ENCODE data around the gene CASP12.

The CASP12 gene

DNA sequence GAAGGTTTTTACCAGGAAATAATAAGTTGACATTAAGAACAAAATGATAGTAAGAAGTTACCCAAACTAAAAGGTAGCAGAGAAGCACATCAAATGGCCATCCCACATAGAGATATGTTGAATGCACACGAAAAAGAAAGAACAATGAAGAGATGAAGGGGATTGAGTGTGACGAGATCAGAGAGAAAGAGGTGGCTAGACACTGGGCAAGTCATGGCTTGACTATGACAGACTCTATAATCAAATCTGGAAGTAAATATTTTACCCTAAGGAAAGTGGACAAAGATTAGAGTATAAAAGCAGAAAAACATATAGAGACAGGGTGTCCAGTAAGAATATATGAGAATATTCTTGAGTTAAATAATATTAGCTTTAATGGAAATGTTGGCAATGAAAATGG lies 31.4 kb downstream of the CASP12 start:
- FAIRE-seq (no peak), DNase-seq (ENCODE audit: insufficient read length, low spot score) (no peak)
- TF ChIP-seq POU2F2 (IDR thresholded peaks at IDR 0.05; ENCODE audit: low read depth, low read length) = no peak

DNA sequence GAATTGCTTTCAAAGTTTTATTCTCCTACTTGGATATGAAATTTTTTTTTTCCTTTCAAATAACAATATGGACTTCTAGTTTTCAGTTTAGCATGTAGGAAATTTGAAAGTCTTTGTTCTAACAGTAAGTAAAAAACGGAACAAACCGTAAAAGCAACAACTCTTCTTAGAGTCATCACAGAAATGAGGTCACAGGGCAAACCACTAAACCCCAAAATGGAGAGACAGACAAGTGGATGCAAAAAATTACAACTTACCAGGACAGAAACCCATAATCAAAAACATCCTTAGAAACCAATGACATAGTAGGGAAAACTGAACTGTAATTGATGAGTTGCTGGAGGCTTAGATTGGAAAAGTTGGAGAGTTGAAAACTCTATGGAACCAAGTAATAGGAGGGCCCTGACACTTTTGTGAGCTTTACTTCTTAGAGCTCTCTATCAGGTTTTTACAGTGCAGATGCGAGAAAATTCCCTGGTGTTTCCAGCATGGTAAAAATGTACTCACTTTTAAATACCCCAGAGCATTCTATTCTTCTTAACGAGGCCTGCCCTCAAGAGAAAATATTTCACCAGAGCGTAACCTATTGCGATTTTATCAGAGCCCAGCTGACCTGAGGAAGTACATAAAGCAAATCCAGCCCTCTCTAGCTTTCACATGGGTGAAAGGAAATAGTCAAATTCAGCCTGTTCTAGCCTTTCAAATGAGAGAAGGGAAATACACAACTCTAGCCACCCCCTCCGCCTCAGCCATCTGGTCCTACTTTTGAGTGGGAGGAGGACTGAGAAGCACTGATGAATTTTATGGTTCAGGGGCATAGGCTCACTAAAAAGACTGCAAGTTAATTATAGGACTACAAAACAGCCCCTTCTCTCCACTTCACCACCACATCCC lies 39.1 kb downstream of the CASP12 start:
- DNase-seq (ENCODE audit: insufficient read length, low spot score) (peak; percentile 1), FAIRE-seq (peak; percentile 83)
- TF ChIP-seq PAX5 (IDR thresholded peaks at IDR 0.05; ENCODE audit: insufficient read depth, low read length, severe bottlenecking) = no peak
- no peak for TF ChIP-seq TAF1 (IDR thresholded peaks at IDR 0.05; ENCODE audit: low read depth, low read length)
- no peak for TF ChIP-seq POU2F2 (IDR thresholded peaks at IDR 0.05; ENCODE audit: low read depth, low read length)
- no peak for TF ChIP-seq POLR2A (IDR thresholded peaks at IDR 0.05; ENCODE audit: low read depth, low read length)
- TF ChIP-seq SPI1 (IDR thresholded peaks at IDR 0.05; ENCODE audit: low read depth, low read length) = no peak
- TF ChIP-seq POLR2AphosphoS5 (IDR thresholded peaks at IDR 0.05; ENCODE audit: low read depth, low read length) = no peak

DNA sequence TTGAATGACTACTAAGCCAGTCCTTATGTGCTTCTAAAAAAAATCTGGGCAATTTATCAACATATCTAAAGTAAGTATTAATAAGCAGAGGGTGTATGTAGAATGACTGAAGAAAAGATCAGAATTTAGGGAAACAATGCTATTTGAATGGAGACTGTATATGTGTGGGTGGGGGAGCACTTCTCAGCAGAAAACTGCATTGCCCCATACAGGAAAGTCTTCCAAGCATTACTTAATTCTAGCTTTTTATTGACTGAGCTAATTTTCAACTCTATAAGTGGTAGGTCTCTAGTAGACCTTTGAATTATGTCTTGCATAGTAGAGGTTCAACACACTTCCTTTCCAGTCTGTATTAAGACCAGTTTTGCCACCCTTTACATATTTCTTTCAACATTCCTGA lies 41.7 kb downstream of the CASP12 start:
- DNase-seq (ENCODE audit: insufficient read length, low spot score) = no peak
- peak; percentile 26 for FAIRE-seq

DNA sequence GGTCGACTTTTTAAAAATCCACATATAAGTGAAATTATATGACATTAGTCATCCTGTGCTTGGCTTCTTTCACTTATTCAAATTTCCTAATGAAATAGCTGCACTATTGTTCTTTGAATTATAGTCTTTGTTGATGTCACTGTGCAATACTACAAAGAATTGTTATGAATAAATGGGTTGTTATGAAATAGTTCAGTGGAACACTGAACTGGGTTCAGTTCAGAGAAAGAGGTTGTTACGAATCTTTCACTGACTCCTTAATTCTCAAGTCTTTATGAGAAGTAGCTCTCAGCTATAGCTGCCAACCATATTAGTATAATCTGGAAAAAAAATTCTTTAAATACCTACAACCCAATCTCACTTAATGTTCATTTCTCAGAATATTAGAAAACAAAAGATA lies 42.3 kb downstream of the CASP12 start:
- no peak for DNase-seq (ENCODE audit: insufficient read length, low spot score)
- no peak for FAIRE-seq
- TF ChIP-seq POLR2A (IDR thresholded peaks at IDR 0.05; ENCODE audit: low read depth, low read length) (no peak), TAF1 (IDR thresholded peaks at IDR 0.05; ENCODE audit: low read depth, low read length) (no peak), SPI1 (IDR thresholded peaks at IDR 0.05; ENCODE audit: low read depth, low read length) (no peak), PAX5 (IDR thresholded peaks at IDR 0.05; ENCODE audit: insufficient read depth, low read length, severe bottlenecking) (no peak), POLR2AphosphoS5 (IDR thresholded peaks at IDR 0.05; ENCODE audit: low read depth, low read length) (no peak)

More for the DNA sequence above, 41.7 kb downstream of the CASP12 start:
- TF ChIP-seq POLR2A (IDR thresholded peaks at IDR 0.05; ENCODE audit: low read depth, low read length) (no peak), PAX5 (IDR thresholded peaks at IDR 0.05; ENCODE audit: insufficient read depth, low read length, severe bottlenecking) (no peak), SPI1 (IDR thresholded peaks at IDR 0.05; ENCODE audit: low read depth, low read length) (no peak), TAF1 (IDR thresholded peaks at IDR 0.05; ENCODE audit: low read depth, low read length) (no peak), POU2F2 (IDR thresholded peaks at IDR 0.05; ENCODE audit: low read depth, low read length) (no peak), POLR2AphosphoS5 (IDR thresholded peaks at IDR 0.05; ENCODE audit: low read depth, low read length) (no peak)

DNA sequence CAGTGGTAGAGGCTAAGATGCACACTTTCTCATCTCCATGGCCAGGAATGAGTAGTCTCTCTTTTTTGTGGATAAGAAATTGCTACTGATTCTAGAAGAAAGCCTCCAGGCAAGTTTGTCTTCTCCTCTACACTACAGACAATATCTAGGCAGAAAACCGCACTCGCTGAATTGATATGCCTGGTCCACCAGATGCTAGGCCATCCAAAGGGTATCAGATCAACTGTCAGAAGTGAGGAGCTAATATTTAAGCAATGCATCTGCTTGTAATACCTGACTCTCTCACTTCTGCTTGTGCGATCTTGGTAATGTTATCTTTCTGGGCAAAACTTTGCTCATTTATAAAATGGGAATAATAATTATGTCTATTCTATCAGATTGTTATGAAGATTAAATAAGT lies 45.0 kb downstream of the CASP12 start:
- FAIRE-seq = no peak
- TF ChIP-seq POLR2AphosphoS5 (IDR thresholded peaks at IDR 0.05; ENCODE audit: low read depth, low read length) = no peak
- TF ChIP-seq SPI1 (IDR thresholded peaks at IDR 0.05; ENCODE audit: low read depth, low read length) = no peak
- TF ChIP-seq POLR2A (IDR thresholded peaks at IDR 0.05; ENCODE audit: low read depth, low read length) = no peak
- no peak for TF ChIP-seq PAX5 (IDR thresholded peaks at IDR 0.05; ENCODE audit: insufficient read depth, low read length, severe bottlenecking)
- no peak for TF ChIP-seq POU2F2 (IDR thresholded peaks at IDR 0.05; ENCODE audit: low read depth, low read length)
- no peak for TF ChIP-seq TAF1 (IDR thresholded peaks at IDR 0.05; ENCODE audit: low read depth, low read length)
- no peak for DNase-seq (ENCODE audit: insufficient read length, low spot score)

DNA sequence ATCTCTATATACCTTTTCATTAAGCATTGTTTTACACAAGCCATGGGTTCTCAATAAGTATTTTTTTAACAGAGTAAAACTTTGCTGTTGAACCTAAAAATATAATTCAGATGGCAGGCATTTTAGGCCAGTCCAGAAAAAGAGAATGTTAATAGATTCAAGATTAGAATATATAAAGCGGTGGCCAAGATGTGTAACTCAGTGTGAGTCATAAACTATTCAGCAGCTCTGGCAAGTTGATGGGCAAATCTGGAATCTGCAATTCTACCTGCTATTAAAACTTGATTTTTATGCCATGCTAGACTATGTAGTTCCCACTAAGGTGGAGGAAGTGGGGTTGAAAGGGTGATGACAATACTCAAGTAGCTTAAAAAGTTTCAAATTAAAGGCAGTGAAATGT lies 45.4 kb downstream of the CASP12 start:
- DNase-seq (ENCODE audit: insufficient read length, low spot score) = no peak
- TF ChIP-seq SPI1 (IDR thresholded peaks at IDR 0.05; ENCODE audit: low read depth, low read length) (no peak), POLR2A (IDR thresholded peaks at IDR 0.05; ENCODE audit: low read depth, low read length) (no peak), PAX5 (IDR thresholded peaks at IDR 0.05; ENCODE audit: insufficient read depth, low read length, severe bottlenecking) (no peak), TAF1 (IDR thresholded peaks at IDR 0.05; ENCODE audit: low read depth, low read length) (no peak), POLR2AphosphoS5 (IDR thresholded peaks at IDR 0.05; ENCODE audit: low read depth, low read length) (no peak), POU2F2 (IDR thresholded peaks at IDR 0.05; ENCODE audit: low read depth, low read length) (no peak)
- no peak for FAIRE-seq

DNA sequence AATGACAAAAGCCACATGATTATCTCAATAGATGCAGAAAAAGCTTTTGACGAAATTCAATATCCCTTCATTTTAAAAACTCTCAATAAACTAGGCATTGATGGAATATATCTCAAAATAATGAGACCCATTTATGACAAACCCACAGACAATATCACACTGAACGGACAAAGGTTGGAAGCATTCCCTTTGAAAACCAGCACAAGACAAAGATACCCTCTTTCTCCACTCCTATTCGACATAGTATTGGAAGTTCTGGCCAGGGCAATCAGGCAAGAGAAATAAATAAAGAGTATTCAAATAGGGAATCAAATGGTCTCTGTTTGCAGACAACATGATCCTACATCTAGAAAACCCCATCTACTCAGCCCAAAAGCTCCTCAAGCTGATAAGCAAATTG lies 52.0 kb downstream of the CASP12 start:
- no peak for DNase-seq (ENCODE audit: insufficient read length, low spot score)
- no peak for FAIRE-seq
- TF ChIP-seq TAF1 (IDR thresholded peaks at IDR 0.05; ENCODE audit: low read depth, low read length) (no peak), POU2F2 (IDR thresholded peaks at IDR 0.05; ENCODE audit: low read depth, low read length) (no peak), PAX5 (IDR thresholded peaks at IDR 0.05; ENCODE audit: insufficient read depth, low read length, severe bottlenecking) (no peak), POLR2A (IDR thresholded peaks at IDR 0.05; ENCODE audit: low read depth, low read length) (no peak)

DNA sequence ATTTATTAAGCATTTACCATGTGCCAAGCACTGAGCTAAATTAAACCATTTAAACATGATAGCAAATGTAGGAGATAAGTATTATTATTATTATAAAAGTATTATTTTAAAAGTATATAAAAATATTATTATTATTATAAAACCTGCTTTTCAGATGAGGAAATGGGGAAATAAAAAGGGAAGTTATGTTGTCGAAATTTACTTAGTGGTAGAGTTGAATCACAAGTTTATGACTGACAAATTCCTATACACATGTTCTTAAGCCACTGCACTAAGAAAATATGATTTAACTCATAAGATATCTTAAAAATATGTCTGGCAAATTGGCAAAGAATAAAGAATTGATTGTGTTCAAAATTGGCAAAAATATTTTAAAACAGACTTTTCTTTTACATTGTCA lies 53.8 kb downstream of the CASP12 start:
- no peak for DNase-seq (ENCODE audit: insufficient read length, low spot score)
- no peak for TF ChIP-seq POU2F2 (IDR thresholded peaks at IDR 0.05; ENCODE audit: low read depth, low read length)
- TF ChIP-seq TAF1 (IDR thresholded peaks at IDR 0.05; ENCODE audit: low read depth, low read length) = no peak
- TF ChIP-seq POLR2AphosphoS5 (IDR thresholded peaks at IDR 0.05; ENCODE audit: low read depth, low read length) = no peak
- no peak for TF ChIP-seq POLR2A (IDR thresholded peaks at IDR 0.05; ENCODE audit: low read depth, low read length)
- no peak for TF ChIP-seq PAX5 (IDR thresholded peaks at IDR 0.05; ENCODE audit: insufficient read depth, low read length, severe bottlenecking)
- TF ChIP-seq SPI1 (IDR thresholded peaks at IDR 0.05; ENCODE audit: low read depth, low read length) = no peak
- FAIRE-seq = no peak

DNA sequence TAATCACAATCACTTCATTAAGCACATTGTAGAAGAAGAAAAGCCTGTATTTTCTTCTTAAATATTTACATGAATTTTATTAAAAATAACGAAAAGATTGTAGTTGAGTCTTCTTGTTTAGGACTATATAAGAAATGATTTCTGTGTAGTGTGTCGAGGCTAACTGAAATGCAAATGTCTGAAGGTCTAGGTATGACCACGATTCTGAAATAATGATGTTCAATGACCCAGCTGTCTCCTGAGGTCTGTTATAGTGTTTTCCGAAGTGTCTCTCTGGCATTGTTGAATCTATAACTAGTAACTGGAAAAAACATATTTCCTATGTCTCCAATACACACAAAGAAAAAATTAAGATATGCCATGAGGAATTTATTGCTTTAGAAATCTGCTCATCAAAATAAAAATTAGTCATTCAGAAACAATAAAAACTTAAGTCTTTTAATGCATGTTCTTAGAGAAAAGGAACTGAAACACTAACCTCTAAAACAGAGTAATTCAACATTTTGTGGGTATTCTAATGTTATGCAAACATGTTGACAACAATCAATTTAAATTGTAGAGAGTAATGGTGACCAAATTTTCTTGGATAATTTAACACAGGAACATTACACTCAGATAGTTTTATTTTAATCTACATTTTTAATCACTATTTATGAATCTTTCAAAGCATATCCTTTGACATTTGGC lies 55.0 kb downstream of the CASP12 start:
- FAIRE-seq = no peak
- TF ChIP-seq POU2F2 (IDR thresholded peaks at IDR 0.05; ENCODE audit: low read depth, low read length) = no peak
- peak; percentile 61; the same call in 1 of the 2 replicates for TF ChIP-seq SPI1 (IDR thresholded peaks at IDR 0.05; ENCODE audit: low read depth, low read length)
- DNase-seq (ENCODE audit: insufficient read length, low spot score) = no peak

Data from GM12891 (cell line).